ENCODE data around the gene SAMD14. TPM values are rescaled to one million over a fixed set of nuclear protein-coding genes. Genes with fewer than 3 reads are reported as not detected.

The SAMD14 gene
- total and polyA plus RNA-seq, 2 donors (not counting 1 experiment from before 2014, with no cell fraction given), result 0.13 to 0.89 TPM

- WGBS (ENCODE audit: insufficient coverage), result 60% methylated on average over 1 of the region's 3 CpGs
- peaks cover 6% of the 10 kb centered on the region for H4K20me1 ChIP-seq (ENCODE audit: control insufficient read depth, insufficient read depth, low read length, poor library complexity, severe bottlenecking)
- peaks cover 8 to 20% of the 10 kb centered on the region in 2 donors for H3K4me1 ChIP-seq (ENCODE audit: control insufficient read depth in 2 of 2, insufficient read depth in 2 of 2, low read length in 2 of 2)
- TF ChIP-seq EZH2 (IDR thresholded peaks at IDR 0.05; ENCODE audit: borderline replicate concordance, insufficient read depth, low read depth, low read length, poor library complexity, severe bottlenecking), result no peak
- TF ChIP-seq, protein P1, sequence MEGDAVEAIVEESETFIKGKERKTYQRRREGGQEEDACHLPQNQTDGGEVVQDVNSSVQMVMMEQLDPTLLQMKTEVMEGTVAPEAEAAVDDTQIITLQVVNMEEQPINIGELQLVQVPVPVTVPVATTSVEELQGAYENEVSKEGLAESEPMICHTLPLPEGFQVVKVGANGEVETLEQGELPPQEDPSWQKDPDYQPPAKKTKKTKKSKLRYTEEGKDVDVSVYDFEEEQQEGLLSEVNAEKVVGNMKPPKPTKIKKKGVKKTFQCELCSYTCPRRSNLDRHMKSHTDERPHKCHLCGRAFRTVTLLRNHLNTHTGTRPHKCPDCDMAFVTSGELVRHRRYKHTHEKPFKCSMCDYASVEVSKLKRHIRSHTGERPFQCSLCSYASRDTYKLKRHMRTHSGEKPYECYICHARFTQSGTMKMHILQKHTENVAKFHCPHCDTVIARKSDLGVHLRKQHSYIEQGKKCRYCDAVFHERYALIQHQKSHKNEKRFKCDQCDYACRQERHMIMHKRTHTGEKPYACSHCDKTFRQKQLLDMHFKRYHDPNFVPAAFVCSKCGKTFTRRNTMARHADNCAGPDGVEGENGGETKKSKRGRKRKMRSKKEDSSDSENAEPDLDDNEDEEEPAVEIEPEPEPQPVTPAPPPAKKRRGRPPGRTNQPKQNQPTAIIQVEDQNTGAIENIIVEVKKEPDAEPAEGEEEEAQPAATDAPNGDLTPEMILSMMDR (IDR thresholded peaks at IDR 0.05), result no peak
- DNase-seq (no peak), ATAC-seq (ENCODE audit: low read depth) (no peak)
- Mint-ChIP-seq H3K27ac (peak overlapping the region; percentile 94), H3K4me3 (peak overlapping the region; percentile 99), H3K9me3 (ENCODE audit: insufficient read depth) (no peaks in the 10 kb centered on the region), H3K27me3 (no peaks in the 10 kb centered on the region), H3K4me1 (peaks cover 27% of the 10 kb centered on the region)
- H3K27me3 ChIP-seq (replicated peaks in 1 of 4; ENCODE audit: control extremely low read depth in 1 of 4, control insufficient read depth in 3 of 4, insufficient read depth in 4 of 4, low read length in 3 of 4), result peaks cover 0 to 3% (median 0%) of the 10 kb centered on the region in 4 experiments
- H3K79me2 ChIP-seq (ENCODE audit: control insufficient read depth, insufficient read depth, low read length), result peaks cover 13% of the 10 kb centered on the region
- intact Hi-C loops (cut with micrococcal nuclease), result loop anchor here (1.0 to 10.0 kb wide), 4 partner anchors 23 to 281 kb away; partner anchors contain the start of genes EME1 and MRPL27
- H3K27ac ChIP-seq (ENCODE audit: low read length in 2 of 2), result no peak overlapping the region
- no peak overlapping the region for H3K4me3 ChIP-seq (ENCODE audit: control extremely low read depth in 1 of 5, extremely low read depth in 1 of 5, insufficient read depth in 1 of 5, low read depth in 2 of 5, low read length in 4 of 5)
- H3K36me3 ChIP-seq (replicated peaks in 1 of 2; ENCODE audit: control extremely low read depth in 1 of 2, control insufficient read depth in 1 of 2, extremely low read depth in 1 of 2, insufficient read depth in 2 of 2, low read length in 1 of 2), result peaks cover 0 to 14% of the 10 kb centered on the region in 2 experiments
- ChIA-PET CTCF (interaction anchor here (0.7 to 4.2 kb wide), 53 partner anchors 9 to 372 kb away, joined by 3 to 47 read pairs (median 5); partner anchors contain the start of genes COL1A1, ITGA3 and PPP1R9B), POLR2A (interaction anchor here (0.7 to 2.0 kb wide), 4 partner anchors 9 to 278 kb away, joined by 4 to 6 read pairs (median 5); no protein-coding TSS in a partner anchor)
- no peaks in the 10 kb centered on the region for H3K9me3 ChIP-seq (ENCODE audit: control extremely low read depth in 1 of 3, control insufficient read depth in 2 of 3, insufficient read depth in 1 of 3, low read length in 2 of 3)
- H3K9ac ChIP-seq (ENCODE audit: low read length), result no peak overlapping the region
- H2AFZ ChIP-seq (ENCODE audit: insufficient read depth, low read depth, low read length, poor library complexity, severe bottlenecking), result peak overlapping the region; percentile 86
- H3K4me2 ChIP-seq (replicated peaks; ENCODE audit: low read depth, low read length, poor library complexity, severe bottlenecking), result peak overlapping the region; percentile 100
These were observed 36.2 kb downstream of the SAMD14 start for GRCh38 chr17:50093807-50094206.

- Histone ChIP-seq H2AFZ (ENCODE audit: insufficient read depth, low read depth, low read length, poor library complexity, severe bottlenecking) (no peak overlapping the region), H3K4me2 (replicated peaks; ENCODE audit: low read depth, low read length, poor library complexity, severe bottlenecking) (no peak overlapping the region), H3K36me3 (replicated peaks in 1 of 2; ENCODE audit: control extremely low read depth in 1 of 2, control insufficient read depth in 1 of 2, extremely low read depth in 1 of 2, insufficient read depth in 2 of 2, low read length in 1 of 2) (peaks cover 0 to 8% of the 10 kb centered on the region in 2 experiments), H4K20me1 (ENCODE audit: control insufficient read depth, insufficient read depth, low read length, poor library complexity, severe bottlenecking) (peaks cover 6% of the 10 kb centered on the region), H3K27me3 (replicated peaks in 1 of 4; ENCODE audit: control extremely low read depth in 1 of 4, control insufficient read depth in 3 of 4, insufficient read depth in 4 of 4, low read length in 3 of 4) (peaks cover 0 to 3% (median 0%) of the 10 kb centered on the region in 4 experiments), H3K9me3 (ENCODE audit: control extremely low read depth in 1 of 3, control insufficient read depth in 2 of 3, insufficient read depth in 1 of 3, low read length in 2 of 3) (no peaks in the 10 kb centered on the region), H3K79me2 (ENCODE audit: control insufficient read depth, insufficient read depth, low read length) (peaks cover 13% of the 10 kb centered on the region), H3K4me1 (ENCODE audit: control insufficient read depth in 2 of 2, insufficient read depth in 2 of 2, low read length in 2 of 2) (peaks cover 8 to 20% of the 10 kb centered on the region in 2 donors), H3K27ac (ENCODE audit: low read length in 2 of 2) (no peak overlapping the region), H3K4me3 (ENCODE audit: control extremely low read depth in 1 of 5, extremely low read depth in 1 of 5, insufficient read depth in 1 of 5, low read depth in 2 of 5, low read length in 4 of 5) (no peak overlapping the region), H3K9ac (ENCODE audit: low read length) (no peak overlapping the region)
- no peak overlapping the region for H3K4me3 Mint-ChIP-seq
- H3K27ac Mint-ChIP-seq, result peak overlapping the region; percentile 10
- intact Hi-C loops (cut with micrococcal nuclease), result loop anchor here (10.0 kb wide), 1 partner anchor 282 kb away; the partner anchor contains the start of genes EME1 and MRPL27
- no peak for TF ChIP-seq EZH2 (IDR thresholded peaks at IDR 0.05; ENCODE audit: borderline replicate concordance, insufficient read depth, low read depth, low read length, poor library complexity, severe bottlenecking)
- TF ChIP-seq, protein P1 (IDR thresholded peaks at IDR 0.05), result no peak
- POLR2A ChIA-PET, result interaction anchor here (0.7 kb wide), 1 partner anchor 277 kb away, joined by 5 read pairs; no protein-coding TSS in a partner anchor
- whole genome bisulfite sequencing (ENCODE audit: insufficient coverage), result 96% methylated on average over 3 of the region's 3 CpGs
- no peak for DNase-seq
- no peaks in the 10 kb centered on the region for H3K9me3 Mint-ChIP-seq (ENCODE audit: insufficient read depth)
- H3K4me1 Mint-ChIP-seq, result peaks cover 25% of the 10 kb centered on the region
- ATAC-seq (ENCODE audit: low read depth), result no peak
- CTCF ChIA-PET, result interaction anchor here (0.7 to 4.2 kb wide), 25 partner anchors 9 to 240 kb away, joined by 3 to 47 read pairs (median 8); partner anchors contain the start of genes ITGA3 and PPP1R9B
- H3K27me3 Mint-ChIP-seq, result no peaks in the 10 kb centered on the region
These were observed 36.7 kb downstream of the SAMD14 start for GRCh38 chr17:50093246-50093645.
